Large intestine (tissue), 12 donors: ENCODE data around the gene TSC1. TPM values are rescaled to one million over a fixed set of nuclear protein-coding genes. Genes with fewer than 3 reads are reported as not detected.
"Not testable (repeated sequence)": the region's sequence is repeated elsewhere in the genome, so short reads cannot be mapped to it uniquely, and the experiment has no call there.

ENCODE experiments used
- DNase-seq, 2 donors: peaks; one replicate each; pipeline versions ENCODE4 v3.0.0 to v3.0.0-alpha.2; 2013
- H3K27ac ChIP-seq: one replicate; pipeline ENCODE4 v1.5.1; 2013; ENCODE audit warnings: low read length
- H3K27me3 ChIP-seq: 2 replicates; pipeline ENCODE4 v1.6.1; 2013; ENCODE audit warnings: low read length; ENCODE audit not compliant: control insufficient read depth, insufficient read depth
- H3K36me3 ChIP-seq: 2 replicates; pipeline ENCODE4 v1.6.1; 2013; ENCODE audit warnings: low read length; ENCODE audit not compliant: control insufficient read depth, insufficient read depth
- H3K4me1 ChIP-seq: one replicate; pipeline ENCODE4 v1.6.1; 2013; ENCODE audit warnings: low read length; ENCODE audit not compliant: control insufficient read depth, insufficient read depth
- H3K4me3 ChIP-seq: one replicate; pipeline ENCODE4 v1.5.1; 2013; ENCODE audit warnings: low read length
- H3K9me3 ChIP-seq: one replicate; pipeline ENCODE4 v1.6.1; 2013; ENCODE audit warnings: mild to moderate bottlenecking, low read depth, low read length, moderate library complexity; ENCODE audit not compliant: control insufficient read depth
- WGBS: methylation state at CpG from one replicate; pipeline ENCODE4 v1.1.5; 2013; ENCODE audit warnings: low lambda C conversion rate; ENCODE audit not compliant: insufficient coverage; 5-methylcytosine and 5-hydroxymethylcytosine counted together
- long read RNA-seq, 11 donors: transcript quantifications; one replicate each; lab custom pipeline, GENCODE V29; 2026
- polyA plus RNA-seq: library from polyadenylated mRNA; unstranded; fragments of 120-200 nt; gene quantifications from one replicate; pipeline ENCODE4 v1.2.1, GENCODE V29; 2013

The TSC1 gene
- 45.6 TPM for polyA plus RNA-seq
- long read RNA-seq, donor 1, full-length matches to known transcripts = 3 of 3 reads
- long read RNA-seq, donor 1, partial matches to known transcripts = 0 of 3 reads
- long read RNA-seq, donor 1, other reads (novel, unspliced or antisense) = 0 of 3 reads
- long read RNA-seq, donor 2, partial matches to known transcripts = 5 of 9 reads
- long read RNA-seq, donor 2, other reads (novel, unspliced or antisense) = 0 of 9 reads
- long read RNA-seq, donor 3 = 0 reads
- long read RNA-seq, donor 4, partial matches to known transcripts = 0 of 1 reads
- long read RNA-seq, donor 4, other reads (novel, unspliced or antisense) = 0 of 1 reads
- long read RNA-seq, donor 5 = 0 reads
- long read RNA-seq, donor 6, partial matches to known transcripts = 0 of 2 reads
- long read RNA-seq, donor 6, other reads (novel, unspliced or antisense) = 0 of 2 reads
- long read RNA-seq, donor 7, partial matches to known transcripts = 0 of 2 reads
- long read RNA-seq, donor 7, other reads (novel, unspliced or antisense) = 0 of 2 reads
- long read RNA-seq, donor 8, partial matches to known transcripts = 0 of 2 reads
- long read RNA-seq, donor 8, other reads (novel, unspliced or antisense) = 0 of 2 reads
- long read RNA-seq, donor 9, partial matches to known transcripts = 0 of 6 reads
- long read RNA-seq, donor 9, other reads (novel, unspliced or antisense) = 0 of 6 reads
- long read RNA-seq, donor 10, full-length matches to known transcripts = 8 of 296 reads
- long read RNA-seq, donor 10, partial matches to known transcripts = 288 of 296 reads
- long read RNA-seq, donor 10, other reads (novel, unspliced or antisense) = 0 of 296 reads
- long read RNA-seq, donor 11, partial matches to known transcripts = 0 of 2 reads
- long read RNA-seq, donor 11, other reads (novel, unspliced or antisense) = 0 of 2 reads

GRCh38 chr9:132944294-132945185, at the start of gene TSC1:
Gene TSC1 (minus strand): TSS chr9:132944616. CDS start chr9:132928872, 15,744 bp downstream.
- WGBS = no CpG with 5 or more reads among the region's 72 CpGs
- Histone ChIP-seq H3K4me1 (peaks cover 9% of the 10 kb centered on the region), H3K27ac (peak within 1 kb of the TSS; percentile 98), H3K4me3 (peak within 1 kb of the TSS; percentile 100), H3K36me3 (no peaks in the 10 kb centered on the region), H3K9me3 (no peaks in the 10 kb centered on the region), H3K27me3 (no peaks in the 10 kb centered on the region)
- peak; percentile 86 to 96 for DNase-seq

- no peaks in the 10 kb centered on the region for H3K27me3 ChIP-seq
- H3K27ac ChIP-seq = no peak overlapping the region
- no peak for DNase-seq
- peaks cover 18% of the 10 kb centered on the region for H3K4me1 ChIP-seq
- no peak overlapping the region for H3K4me3 ChIP-seq
- no CpG with 5 or more reads among the region's 14 CpGs for WGBS
- H3K9me3 ChIP-seq = peaks cover 3% of the 10 kb centered on the region
- H3K36me3 ChIP-seq = no peaks in the 10 kb centered on the region
Measured at GRCh38 chr9:132993511-132993939, 49.1 kb upstream of the TSC1 start.

DNA sequence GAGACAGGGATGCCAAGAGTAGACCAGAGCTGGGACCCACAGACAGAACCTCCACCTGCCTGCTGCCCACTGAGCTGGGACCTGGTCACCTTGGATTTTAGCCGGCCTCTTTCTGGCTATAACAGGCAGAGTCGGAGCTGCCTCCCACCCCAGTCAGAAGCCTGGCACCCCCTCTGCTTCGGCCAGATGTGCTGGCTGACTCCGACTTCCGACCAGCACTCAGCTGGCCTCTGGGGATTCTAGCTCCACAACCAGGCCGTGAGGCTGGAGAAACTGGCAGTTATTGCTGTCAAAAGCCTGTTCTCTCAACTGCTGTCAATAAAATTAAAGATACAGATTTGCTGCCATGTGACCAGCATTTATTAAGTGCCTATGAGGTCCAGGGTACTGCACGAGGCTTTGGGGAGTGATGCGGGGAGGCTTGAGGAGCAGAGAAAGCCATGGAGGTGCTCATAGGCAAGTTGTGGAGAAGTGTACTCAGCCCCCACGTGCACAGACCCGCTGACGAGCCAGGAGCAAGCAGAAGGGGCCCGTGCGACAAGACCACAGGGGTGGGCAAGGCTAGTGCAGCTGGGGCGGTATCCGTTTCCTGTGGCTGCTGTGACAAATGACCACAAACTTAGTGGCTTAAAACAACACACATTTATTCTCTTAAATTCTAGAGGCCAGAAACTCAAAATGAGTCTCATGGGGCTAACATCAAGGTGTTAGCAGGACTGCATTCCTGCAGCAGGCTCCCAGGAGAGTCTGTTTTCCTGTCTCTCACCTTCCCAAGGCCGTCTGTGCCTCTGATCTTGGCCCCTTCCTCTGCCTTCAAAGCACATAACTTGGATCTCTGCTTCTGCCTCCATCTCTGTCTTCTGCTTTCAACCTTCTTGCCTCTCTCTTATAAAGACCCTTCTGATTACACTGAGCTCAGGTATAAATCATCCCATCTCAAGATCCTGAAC, 47.2 kb upstream of the TSC1 start:
- H3K4me3 ChIP-seq = no peak overlapping the region
- no peak overlapping the region for H3K27ac ChIP-seq
- DNase-seq = no peak
- no CpG with 5 or more reads among the region's 16 CpGs for WGBS
- H3K36me3 ChIP-seq = no peaks in the 10 kb centered on the region
- H3K4me1 ChIP-seq = peaks cover 37% of the 10 kb centered on the region
- peaks cover 3% of the 10 kb centered on the region for H3K9me3 ChIP-seq
- H3K27me3 ChIP-seq = no peaks in the 10 kb centered on the region

- DNase-seq = no peak
- WGBS = no CpG with 5 or more reads among the region's 14 CpGs
- H3K27me3 ChIP-seq = no peaks in the 10 kb centered on the region
Measured at GRCh38 chr9:132990781-132991180, 46.4 kb upstream of the TSC1 start.

GRCh38 chr9:132989998-132990557, 45.7 kb upstream of the TSC1 start:
- not testable (repeated sequence) for H3K9me3 ChIP-seq, H3K27ac ChIP-seq, H3K36me3 ChIP-seq, H3K4me3 ChIP-seq, H3K27me3 ChIP-seq
- 87% methylated on average over 3 of the region's 4 CpGs for WGBS
- peaks cover 50% of the 10 kb centered on the region for H3K4me1 ChIP-seq
- DNase-seq = peak in 1 of 2 donors; percentile 64

More at GRCh38 chr9:132990781-132991180, 46.4 kb upstream of the TSC1 start:
- no peak overlapping the region for H3K27ac ChIP-seq
- peaks cover 3% of the 10 kb centered on the region for H3K9me3 ChIP-seq
- H3K36me3 ChIP-seq = no peaks in the 10 kb centered on the region
- peaks cover 46% of the 10 kb centered on the region for H3K4me1 ChIP-seq
- H3K4me3 ChIP-seq = no peak overlapping the region

DNA sequence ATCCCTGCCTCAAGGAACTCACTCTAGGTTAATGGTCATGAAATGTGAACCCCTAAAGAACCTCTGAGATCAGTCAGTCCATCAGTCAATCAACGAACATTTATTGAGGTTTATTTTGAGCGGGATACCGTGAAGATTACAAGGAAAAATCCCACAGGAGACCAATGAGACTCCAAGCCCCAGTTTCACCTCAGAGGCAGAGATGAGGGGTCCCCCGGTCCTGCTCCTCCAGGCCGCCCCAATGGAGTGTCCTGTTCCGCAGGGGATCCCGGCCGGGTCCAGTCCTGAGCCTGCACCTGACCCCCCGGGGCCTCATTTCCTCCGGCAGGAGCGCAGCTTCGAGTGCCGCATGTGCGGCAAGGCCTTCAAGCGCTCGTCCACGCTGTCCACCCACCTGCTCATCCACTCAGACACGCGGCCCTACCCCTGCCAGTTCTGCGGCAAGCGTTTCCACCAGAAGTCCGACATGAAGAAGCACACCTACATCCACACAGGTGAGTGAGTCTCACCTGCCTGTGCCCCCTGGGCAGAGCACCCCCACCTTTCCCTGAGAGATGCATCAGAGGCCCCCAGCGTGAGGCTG, 45.1 kb upstream of the TSC1 start:
- Histone ChIP-seq H3K4me1 (peaks cover 44% of the 10 kb centered on the region), H3K27ac (no peak overlapping the region), H3K27me3 (no peaks in the 10 kb centered on the region), H3K9me3 (peaks cover 3% of the 10 kb centered on the region), H3K4me3 (no peak overlapping the region), H3K36me3 (no peaks in the 10 kb centered on the region)
- no peak for DNase-seq
- WGBS = no CpG with 5 or more reads among the region's 23 CpGs

- Histone ChIP-seq H3K4me1 (peaks cover 40% of the 10 kb centered on the region), H3K9me3 (peaks cover 3% of the 10 kb centered on the region), H3K4me3 (no peak overlapping the region), H3K36me3 (no peaks in the 10 kb centered on the region), H3K27me3 (no peaks in the 10 kb centered on the region), H3K27ac (no peak overlapping the region)
- no CpG with 5 or more reads among the region's 13 CpGs for WGBS
- DNase-seq = no peak
Measured at GRCh38 chr9:132989014-132989310, 44.5 kb upstream of the TSC1 start.

DNA sequence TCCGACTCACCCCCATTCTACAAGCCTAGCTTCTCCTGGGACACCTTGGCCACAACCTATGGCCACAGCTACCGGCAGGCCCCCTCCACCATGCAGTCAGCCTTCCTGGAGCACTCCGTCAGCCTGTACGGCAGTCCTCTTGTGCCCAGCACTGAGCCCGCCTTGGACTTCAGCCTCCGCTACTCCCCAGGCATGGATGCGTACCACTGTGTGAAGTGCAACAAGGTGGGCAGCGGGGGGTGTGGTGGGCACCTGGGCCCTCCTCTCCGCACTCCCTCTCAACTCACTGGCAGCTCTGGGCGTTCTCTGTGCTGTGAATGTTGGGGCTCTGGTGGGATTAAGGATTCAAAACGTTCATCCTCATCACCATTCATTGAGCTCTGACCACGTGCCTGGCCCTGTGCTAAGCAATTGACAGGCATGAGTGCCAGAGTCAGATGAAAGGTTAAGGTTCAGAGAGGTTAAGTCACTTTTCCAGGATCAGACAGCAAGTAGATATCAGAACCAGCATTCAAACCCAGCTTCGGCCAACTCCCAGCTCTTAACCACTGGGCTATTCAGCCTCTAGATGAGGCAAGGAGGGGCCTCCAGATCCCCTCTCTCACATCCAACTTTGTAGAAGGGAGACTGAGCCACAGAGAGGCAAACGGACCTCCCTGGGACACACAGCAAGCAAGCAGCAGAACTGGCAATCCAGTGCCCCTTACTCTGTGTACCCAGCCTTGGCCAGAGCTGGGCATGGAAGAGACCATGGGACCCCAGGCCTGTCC, 44.0 kb upstream of the TSC1 start:
- DNase-seq = no peak
- Histone ChIP-seq H3K36me3 (no peaks in the 10 kb centered on the region), H3K27ac (no peak overlapping the region), H3K4me3 (no peak overlapping the region), H3K27me3 (no peaks in the 10 kb centered on the region), H3K4me1 (peaks cover 41% of the 10 kb centered on the region), H3K9me3 (peaks cover 3% of the 10 kb centered on the region)
- no CpG with 5 or more reads among the region's 14 CpGs for WGBS
